Subcutaneous adipose tissue (tissue), 4 donors: ENCODE measurements around the gene FGF14. TPM values are rescaled to one million over a fixed set of nuclear protein-coding genes. Genes with fewer than 3 reads are reported as not detected.

ENCODE experiments used
- CTCF ChIP-seq: fragments of 450-650 bp; IDR thresholded peaks from one replicate; pipeline ENCODE4 v1.5.1; 2016; ENCODE audit warnings: low read depth, mild to moderate bottlenecking, control low read depth, antibody characterized with exemption, moderate library complexity
- total RNA-seq, 4 donors: library from RNA; depleted of rRNA; stranded (reverse); fragments of >200 nt; gene quantifications; one replicate each; pipeline ENCODE4 v1.1.0, GENCODE V29; 2016

FGF14 gene
- total RNA-seq, 4 donors from 2014 or later, result 0.17 to 3.6 (median 0.93) TPM

DNA sequence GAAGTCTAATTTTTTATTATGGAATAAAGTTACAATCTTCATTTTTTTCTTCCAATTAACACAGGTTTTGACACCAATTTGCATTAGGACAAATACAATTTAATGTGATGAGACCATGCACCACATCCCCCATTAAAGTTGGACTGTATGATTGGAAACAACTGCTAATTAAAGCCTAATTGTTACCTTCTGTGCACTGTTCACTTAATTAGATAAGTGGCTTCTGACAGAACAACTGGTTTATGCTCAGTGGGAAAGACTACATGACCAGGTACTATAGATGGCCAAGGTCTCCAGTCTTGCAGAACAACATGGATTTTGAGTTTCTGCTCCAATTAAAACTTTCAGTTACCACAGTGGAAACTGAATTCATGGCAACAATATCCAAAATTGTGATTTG is 198.1 kb downstream of the FGF14 start:
- TF ChIP-seq CTCF, result no peak

GRCh38 chr13:102198418-102199311 is 203.2 kb downstream of the FGF14 start:
- no peak for TF ChIP-seq CTCF

GRCh38 chr13:102197193-102197592 is 204.7 kb downstream of the FGF14 start:
- TF ChIP-seq CTCF, result no peak

DNA sequence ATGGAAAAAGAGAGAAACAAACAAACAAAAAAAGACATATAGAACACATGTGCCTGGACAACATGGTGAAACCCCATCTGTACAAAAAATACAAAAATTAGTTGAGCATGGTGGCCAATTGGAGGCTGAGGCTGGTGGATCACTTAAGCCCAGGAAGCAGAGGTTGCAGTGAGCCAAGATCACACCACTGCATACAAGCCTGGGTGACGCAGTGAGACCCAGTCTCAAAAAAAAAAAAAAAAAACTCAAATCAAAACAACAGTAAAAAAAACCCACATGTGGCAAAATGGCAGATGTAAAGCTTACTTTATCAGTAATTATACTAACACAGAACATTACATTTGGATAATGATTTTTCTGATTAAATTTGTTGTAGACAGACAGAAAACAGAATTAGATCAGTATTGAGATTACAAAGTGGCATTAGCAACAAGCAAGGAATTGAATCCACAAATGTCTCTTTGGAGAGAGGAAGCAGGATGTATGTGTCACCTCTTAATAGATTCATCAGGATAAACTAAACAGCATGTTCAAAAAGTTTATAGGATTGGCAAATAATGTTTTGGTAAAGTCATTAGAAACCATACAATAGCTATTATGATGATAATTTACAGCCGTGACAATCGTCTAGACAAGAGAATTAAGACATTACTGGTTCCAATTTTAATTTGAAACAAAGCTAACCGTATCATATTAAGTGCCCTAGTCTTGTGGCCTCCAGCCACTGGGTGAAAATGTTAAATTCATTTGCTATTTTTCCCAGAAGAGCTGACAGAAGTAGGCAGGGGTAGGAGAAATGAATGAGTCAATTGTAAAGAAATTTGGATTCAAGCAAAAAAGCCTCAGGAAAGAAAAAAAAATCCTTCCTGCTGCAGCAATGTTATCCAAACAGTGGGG is 206.0 kb downstream of the FGF14 start:
- no peak for TF ChIP-seq CTCF

DNA sequence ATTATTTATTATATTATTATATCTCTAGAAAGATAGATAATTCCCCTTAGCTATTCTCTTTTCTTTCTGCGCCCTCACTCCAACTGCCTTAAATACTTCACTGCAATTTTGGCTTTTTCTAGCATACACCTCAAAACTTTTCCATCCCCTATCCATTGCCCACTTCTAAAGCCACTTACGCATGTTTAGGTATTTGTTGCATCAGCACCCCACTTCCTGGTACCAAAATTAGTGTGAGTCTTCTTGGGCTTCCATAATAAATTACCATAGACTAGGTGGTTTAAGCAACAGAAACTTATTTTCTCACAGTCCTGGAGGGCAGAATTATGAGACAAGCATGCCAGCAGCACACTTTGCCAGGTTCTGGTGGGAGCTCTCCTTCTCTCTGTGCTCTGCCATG is 209.0 kb downstream of the FGF14 start:
- TF ChIP-seq CTCF, result no peak

GRCh38 chr13:102191951-102192502 is 209.8 kb downstream of the FGF14 start:
- no peak for TF ChIP-seq CTCF

- no peak for TF ChIP-seq CTCF
These were observed 210.9 kb downstream of the FGF14 start for GRCh38 chr13:102190930-102191329.
